ENCODE measurements around the gene IRF8. TPM values are rescaled to one million over a fixed set of nuclear protein-coding genes. Genes with fewer than 3 reads are reported as not detected.

The IRF8 gene
- polyA plus RNA-seq, 1 experiment = not detected

DNA sequence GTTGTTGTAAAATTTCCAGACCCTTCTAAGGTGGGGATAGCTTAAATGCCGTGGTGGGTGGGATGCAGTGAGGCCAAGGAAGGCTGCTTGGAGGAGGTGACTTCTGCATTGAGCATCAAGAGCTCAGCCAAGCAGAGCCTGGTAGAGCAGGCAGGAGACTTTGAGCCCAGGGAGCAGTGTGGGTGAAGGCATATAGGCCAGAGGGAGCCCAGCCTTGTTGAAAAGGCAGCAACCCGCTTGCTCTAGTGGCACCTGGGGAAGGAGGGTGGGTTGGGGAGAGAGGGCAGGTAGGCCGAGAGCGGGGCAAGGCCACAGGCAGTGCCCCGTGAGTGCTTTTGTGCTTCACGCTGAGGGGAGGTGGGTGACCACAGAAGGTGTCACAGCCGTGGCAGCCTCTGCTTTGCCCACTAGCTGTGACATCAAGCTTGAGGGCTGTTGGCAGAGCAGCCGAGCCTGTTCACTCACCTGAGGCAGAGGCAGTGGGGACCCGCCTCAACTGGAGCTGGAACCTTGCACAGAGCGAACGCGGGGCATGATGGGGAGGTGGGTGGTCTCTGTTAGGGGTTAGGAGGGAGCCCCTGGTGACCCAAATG lies 56.1 kb downstream of the IRF8 start:
- Histone ChIP-seq H3K4me3 (ENCODE audit: low read depth, low read length) (no peak overlapping the region), H3K27me3 (ENCODE audit: control insufficient read depth, insufficient read depth, low read length) (peaks cover 12% of the 10 kb centered on the region), H3K36me3 (ENCODE audit: control insufficient read depth, insufficient read depth, low read length) (no peaks in the 10 kb centered on the region)
- TF ChIP-seq, protein P1, sequence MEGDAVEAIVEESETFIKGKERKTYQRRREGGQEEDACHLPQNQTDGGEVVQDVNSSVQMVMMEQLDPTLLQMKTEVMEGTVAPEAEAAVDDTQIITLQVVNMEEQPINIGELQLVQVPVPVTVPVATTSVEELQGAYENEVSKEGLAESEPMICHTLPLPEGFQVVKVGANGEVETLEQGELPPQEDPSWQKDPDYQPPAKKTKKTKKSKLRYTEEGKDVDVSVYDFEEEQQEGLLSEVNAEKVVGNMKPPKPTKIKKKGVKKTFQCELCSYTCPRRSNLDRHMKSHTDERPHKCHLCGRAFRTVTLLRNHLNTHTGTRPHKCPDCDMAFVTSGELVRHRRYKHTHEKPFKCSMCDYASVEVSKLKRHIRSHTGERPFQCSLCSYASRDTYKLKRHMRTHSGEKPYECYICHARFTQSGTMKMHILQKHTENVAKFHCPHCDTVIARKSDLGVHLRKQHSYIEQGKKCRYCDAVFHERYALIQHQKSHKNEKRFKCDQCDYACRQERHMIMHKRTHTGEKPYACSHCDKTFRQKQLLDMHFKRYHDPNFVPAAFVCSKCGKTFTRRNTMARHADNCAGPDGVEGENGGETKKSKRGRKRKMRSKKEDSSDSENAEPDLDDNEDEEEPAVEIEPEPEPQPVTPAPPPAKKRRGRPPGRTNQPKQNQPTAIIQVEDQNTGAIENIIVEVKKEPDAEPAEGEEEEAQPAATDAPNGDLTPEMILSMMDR (IDR thresholded peaks at IDR 0.05; ENCODE audit: insufficient read depth, low read depth, low read length) = no peak
- ChIA-PET CTCF (no interaction called here), POLR2A (no interaction called here)
- DNase-seq (ENCODE audit: low read depth) = no peak

DNA sequence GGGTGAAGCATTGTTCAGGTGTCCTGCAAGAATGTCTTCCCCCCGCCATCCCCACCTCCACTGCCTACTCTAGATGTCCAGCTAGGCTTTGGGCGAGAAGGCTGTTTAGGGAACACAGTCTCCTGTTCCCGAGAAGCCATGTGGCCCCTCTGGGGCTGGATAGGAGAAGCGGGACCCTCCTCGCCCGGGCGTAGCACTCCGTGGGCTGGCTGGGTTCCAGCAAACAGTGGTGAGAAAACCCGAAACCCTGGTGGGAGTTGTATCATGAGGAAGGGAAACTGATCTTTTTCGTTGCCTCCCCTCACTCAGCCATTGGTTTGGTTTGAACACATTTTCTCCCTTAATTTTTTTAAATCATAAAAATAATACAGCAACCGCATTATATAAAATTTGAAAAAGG lies 56.6 kb downstream of the IRF8 start:
- ChIA-PET POLR2A (no interaction called here), CTCF (no interaction called here)
- TF ChIP-seq, protein P1 (IDR thresholded peaks at IDR 0.05; ENCODE audit: insufficient read depth, low read depth, low read length) = no peak
- no peak for DNase-seq (ENCODE audit: low read depth)
- H3K27me3 ChIP-seq (ENCODE audit: control insufficient read depth, insufficient read depth, low read length) = peaks cover 7% of the 10 kb centered on the region
- no peaks in the 10 kb centered on the region for H3K36me3 ChIP-seq (ENCODE audit: control insufficient read depth, insufficient read depth, low read length)
- H3K4me3 ChIP-seq (ENCODE audit: low read depth, low read length) = no peak overlapping the region

DNA sequence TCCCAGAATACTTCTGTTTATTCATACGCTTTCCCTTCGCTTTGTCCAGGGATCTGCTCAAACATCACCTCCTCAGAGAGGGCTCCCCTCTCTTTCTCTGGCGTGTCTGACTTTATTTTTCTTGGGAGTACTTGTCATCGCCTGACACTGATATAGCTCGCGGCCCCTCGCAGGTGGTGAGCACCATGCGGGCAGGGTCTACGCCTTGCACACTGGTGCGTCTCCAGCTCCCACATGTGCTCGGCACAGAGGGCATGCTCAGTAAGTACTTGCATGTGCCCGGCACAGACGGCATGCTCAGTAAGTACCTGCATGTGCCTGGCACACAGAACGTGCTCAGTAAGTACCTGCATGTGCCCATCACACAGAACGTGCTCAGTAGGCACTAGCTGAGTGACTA lies 57.5 kb downstream of the IRF8 start:
- no peak for DNase-seq (ENCODE audit: low read depth)
- POLR2A ChIA-PET = no interaction called here
- CTCF ChIA-PET = no interaction called here
- no peak overlapping the region for H3K4me3 ChIP-seq (ENCODE audit: low read depth, low read length)
- TF ChIP-seq, protein P1 (IDR thresholded peaks at IDR 0.05; ENCODE audit: insufficient read depth, low read depth, low read length) = no peak
- H3K36me3 ChIP-seq (ENCODE audit: control insufficient read depth, insufficient read depth, low read length) = no peaks in the 10 kb centered on the region
- peaks cover 10% of the 10 kb centered on the region for H3K27me3 ChIP-seq (ENCODE audit: control insufficient read depth, insufficient read depth, low read length)

DNA sequence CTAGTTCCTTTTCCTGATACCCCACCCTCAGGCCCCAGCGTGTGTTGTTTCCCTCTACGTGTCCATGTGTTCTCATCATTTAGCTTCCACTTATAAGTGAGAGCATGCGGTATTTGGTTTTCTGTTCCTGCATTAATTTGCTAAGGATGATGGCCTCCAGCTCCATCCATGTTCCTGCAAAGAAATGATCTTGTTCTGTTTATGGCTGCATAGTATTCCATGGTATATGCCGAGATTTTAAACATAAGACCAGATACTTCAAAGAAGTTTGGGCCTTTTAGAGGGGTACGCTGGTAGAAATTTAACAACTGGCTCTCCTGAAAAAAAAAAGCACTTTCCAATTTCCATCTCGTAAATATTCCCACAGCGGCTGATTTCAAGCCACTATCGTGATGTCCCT lies 59.8 kb downstream of the IRF8 start:
- TF ChIP-seq, protein P1 (IDR thresholded peaks at IDR 0.05; ENCODE audit: insufficient read depth, low read depth, low read length) = no peak
- Histone ChIP-seq H3K36me3 (ENCODE audit: control insufficient read depth, insufficient read depth, low read length) (no peaks in the 10 kb centered on the region), H3K27me3 (ENCODE audit: control insufficient read depth, insufficient read depth, low read length) (peaks cover 11% of the 10 kb centered on the region), H3K4me3 (ENCODE audit: low read depth, low read length) (no peak overlapping the region)
- POLR2A ChIA-PET = no interaction called here
- DNase-seq (ENCODE audit: low read depth) = no peak
- CTCF ChIA-PET = no interaction called here

DNA sequence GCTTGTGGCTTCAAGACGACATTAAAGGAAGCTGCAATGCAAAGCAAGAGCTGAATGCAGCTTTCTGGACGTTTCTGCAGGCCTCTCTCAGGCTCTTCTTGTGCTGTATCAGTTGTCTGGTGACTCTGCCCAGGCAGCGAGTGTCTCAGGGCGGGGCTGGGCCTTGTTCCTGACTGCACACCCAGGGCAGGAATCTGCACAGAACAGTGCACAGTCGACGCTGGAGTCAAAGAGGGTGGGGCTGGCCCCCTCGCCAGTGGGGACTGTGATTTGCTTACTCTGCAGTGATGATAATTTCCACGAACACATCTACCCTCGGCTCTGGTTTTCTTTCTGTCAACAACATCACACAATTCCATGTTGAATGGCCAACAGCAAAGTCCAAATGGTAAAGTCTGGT lies 60.7 kb downstream of the IRF8 start:
- no peak overlapping the region for H3K4me3 ChIP-seq (ENCODE audit: low read depth, low read length)
- CTCF ChIA-PET = interaction anchor here (1.1 kb wide), 1 partner anchor 12 kb away, joined by 4 read pairs; no protein-coding TSS in a partner anchor
- POLR2A ChIA-PET = no interaction called here
- TF ChIP-seq, protein P1 (IDR thresholded peaks at IDR 0.05; ENCODE audit: insufficient read depth, low read depth, low read length) = no peak
- peaks cover 11% of the 10 kb centered on the region for H3K27me3 ChIP-seq (ENCODE audit: control insufficient read depth, insufficient read depth, low read length)
- no peak for DNase-seq (ENCODE audit: low read depth)
- H3K36me3 ChIP-seq (ENCODE audit: control insufficient read depth, insufficient read depth, low read length) = no peaks in the 10 kb centered on the region
